Activated CD8-positive, alpha-beta T cell treated with anti-CD3 and anti-CD28 coated beads for 36 hours (primary cell): ENCODE data around the gene IQCE. TPM values are rescaled to one million over a fixed set of nuclear protein-coding genes. Genes with fewer than 3 reads are reported as not detected.

Experiments used
- ATAC-seq: fragments of 200-7000 bp; cut with Tn5 transposase; one replicate; pipeline ENCODE4 v1.10.0; 2021; ENCODE audit warnings: mild to moderate bottlenecking, moderate library complexity
- CTCF ChIA-PET: fragments of 350-600 bp; sonication (Branson Sonifier 250); formaldehyde crosslinking; loops from one replicate; lab custom pipeline; 2021; ENCODE audit warnings: antibody characterized with exemption; lab: Charles Lee
- POLR2A ChIA-PET: fragments of 350-600 bp; sonication (Branson Sonifier 250); formaldehyde crosslinking; loops from one replicate; lab custom pipeline; 2021; ENCODE audit warnings: antibody characterized with exemption; lab: Charles Lee
- DNase-seq: peaks from one replicate; pipeline ENCODE4 v3.0.0-alpha.2; 2020
- H3K27ac Mint-ChIP-seq: one replicate; pipeline ENCODE4 v1.8.0; 2021; ENCODE audit warnings: mild to moderate bottlenecking, mixed read lengths
- H3K27me3 Mint-ChIP-seq: one replicate; pipeline ENCODE4 v1.8.0; 2021; ENCODE audit warnings: mixed read lengths
- H3K36me3 Mint-ChIP-seq: one replicate; pipeline ENCODE4 v1.8.0; 2021; ENCODE audit warnings: low read depth, mixed read lengths
- H3K4me1 Mint-ChIP-seq: one replicate; pipeline ENCODE4 v1.8.0; 2021; ENCODE audit warnings: low read depth, mixed read lengths
- H3K4me3 Mint-ChIP-seq: one replicate; pipeline ENCODE4 v1.8.0; 2021; ENCODE audit warnings: mild to moderate bottlenecking, moderate library complexity, mixed read lengths
- H3K9me3 Mint-ChIP-seq: one replicate; pipeline ENCODE4 v1.8.0; 2021; ENCODE audit warnings: mixed read lengths
- intact Hi-C: fragments of 100-400 bp; cut with micrococcal nuclease; formaldehyde crosslinking; loops from one replicate; pipeline ENCODE4 v1.10.0; 2022
- total RNA-seq, 2 experiments: library from RNA; stranded (reverse); gene quantifications; one replicate each; pipeline ENCODE4 v1.2.3, GENCODE V29; 2021
- TF ChIP-seq, protein P1 (sequence below): fragments of 200-600 bp; IDR thresholded peaks from one replicate; pipeline ENCODE4 v1.8.0; 2022; ENCODE audit warnings: antibody characterized with exemption, mild to moderate bottlenecking

Gene IQCE
- total RNA-seq, 2 experiments from 2014 or later, result 4.0 to 4.3 TPM

DNA sequence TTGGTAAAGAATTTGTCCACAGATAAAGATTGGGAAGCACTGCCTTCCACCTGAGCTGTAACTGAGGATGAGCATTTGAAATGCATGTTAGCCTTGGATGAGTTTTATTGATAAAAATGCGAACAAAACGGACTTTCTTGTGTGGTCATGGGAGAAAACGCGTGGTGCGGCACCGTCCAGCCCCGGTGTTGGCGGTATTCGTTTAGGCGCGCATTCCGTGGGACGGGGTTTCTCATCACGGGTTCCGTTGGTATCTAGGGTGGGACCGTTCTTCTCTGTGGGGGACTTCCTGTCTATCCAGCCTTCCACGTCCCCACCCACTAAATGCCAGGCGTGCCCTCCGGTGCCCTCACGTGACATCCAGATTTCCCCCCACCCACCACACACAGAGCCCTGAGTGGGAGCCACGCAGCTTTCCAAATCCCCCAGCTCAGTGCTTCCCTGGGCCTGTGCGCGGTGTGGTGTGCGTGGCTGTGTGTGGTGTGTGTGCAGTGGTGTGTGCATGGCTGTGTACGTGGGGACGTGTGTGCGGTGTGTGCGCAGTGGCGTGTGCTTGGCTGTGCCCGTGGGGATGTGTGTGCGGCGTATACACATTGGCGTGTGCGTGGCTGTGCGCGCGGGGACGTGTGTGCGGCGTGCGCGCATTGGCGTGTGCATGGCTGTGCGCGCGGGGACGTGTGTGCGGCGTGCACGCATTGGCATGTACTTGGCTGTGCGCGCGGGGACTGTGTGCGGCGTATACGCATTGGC lies 18.1 kb downstream of the IQCE start:
- intact Hi-C loops, result no loop called here
- H3K36me3 Mint-ChIP-seq, result no peaks in the 10 kb centered on the region
- ChIA-PET CTCF (no interaction called here), POLR2A (no interaction called here)
- peaks cover 4% of the 10 kb centered on the region for H3K4me1 Mint-ChIP-seq
- no peaks in the 10 kb centered on the region for H3K27me3 Mint-ChIP-seq
- H3K4me3 Mint-ChIP-seq, result no peak overlapping the region
- no peak for ATAC-seq
- DNase-seq, result no peak
- TF ChIP-seq, protein P1, sequence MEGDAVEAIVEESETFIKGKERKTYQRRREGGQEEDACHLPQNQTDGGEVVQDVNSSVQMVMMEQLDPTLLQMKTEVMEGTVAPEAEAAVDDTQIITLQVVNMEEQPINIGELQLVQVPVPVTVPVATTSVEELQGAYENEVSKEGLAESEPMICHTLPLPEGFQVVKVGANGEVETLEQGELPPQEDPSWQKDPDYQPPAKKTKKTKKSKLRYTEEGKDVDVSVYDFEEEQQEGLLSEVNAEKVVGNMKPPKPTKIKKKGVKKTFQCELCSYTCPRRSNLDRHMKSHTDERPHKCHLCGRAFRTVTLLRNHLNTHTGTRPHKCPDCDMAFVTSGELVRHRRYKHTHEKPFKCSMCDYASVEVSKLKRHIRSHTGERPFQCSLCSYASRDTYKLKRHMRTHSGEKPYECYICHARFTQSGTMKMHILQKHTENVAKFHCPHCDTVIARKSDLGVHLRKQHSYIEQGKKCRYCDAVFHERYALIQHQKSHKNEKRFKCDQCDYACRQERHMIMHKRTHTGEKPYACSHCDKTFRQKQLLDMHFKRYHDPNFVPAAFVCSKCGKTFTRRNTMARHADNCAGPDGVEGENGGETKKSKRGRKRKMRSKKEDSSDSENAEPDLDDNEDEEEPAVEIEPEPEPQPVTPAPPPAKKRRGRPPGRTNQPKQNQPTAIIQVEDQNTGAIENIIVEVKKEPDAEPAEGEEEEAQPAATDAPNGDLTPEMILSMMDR, result no peak
- H3K27ac Mint-ChIP-seq, result no peak overlapping the region
- H3K9me3 Mint-ChIP-seq, result no peaks in the 10 kb centered on the region

DNA sequence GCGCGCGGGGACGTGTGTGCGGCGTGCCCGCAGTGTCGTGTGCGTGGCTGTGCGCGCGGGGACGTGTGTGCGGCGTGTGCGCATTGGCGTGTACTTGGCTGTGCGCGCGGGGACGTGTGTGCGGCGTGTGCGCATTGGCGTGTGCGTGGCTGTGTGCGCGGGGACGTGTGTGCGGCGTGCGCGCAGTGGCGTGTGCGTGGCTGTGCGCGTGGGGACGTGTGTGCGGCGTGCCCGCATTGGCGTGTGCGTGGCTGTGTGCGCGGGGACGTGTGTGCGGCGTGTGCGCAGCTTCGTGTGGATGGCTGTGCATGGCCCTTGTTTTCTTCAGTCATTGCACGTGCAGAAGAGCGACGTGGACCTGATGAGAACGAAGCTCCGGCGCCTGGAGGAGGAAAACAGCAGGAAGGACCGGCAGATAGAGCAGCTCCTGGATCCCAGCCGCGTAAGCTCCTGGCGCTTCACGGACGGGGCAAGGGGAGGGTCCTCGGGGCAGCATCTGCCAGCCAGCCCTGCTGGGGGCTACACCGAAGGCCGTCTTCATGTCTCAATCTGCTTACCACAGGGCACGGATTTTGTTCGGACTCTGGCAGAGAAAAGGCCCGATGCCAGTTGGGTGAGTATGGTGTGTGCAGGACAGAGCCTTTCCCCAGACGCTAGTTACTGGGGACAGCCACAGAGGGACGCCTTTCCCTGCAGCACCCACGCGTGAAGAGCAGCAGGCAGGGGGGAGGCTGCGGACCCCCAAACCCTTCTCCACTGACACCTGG lies 19.3 kb downstream of the IQCE start:
- no peaks in the 10 kb centered on the region for H3K4me1 Mint-ChIP-seq
- DNase-seq (no peak), ATAC-seq (no peak)
- ChIA-PET CTCF (no interaction called here), POLR2A (no interaction called here)
- H3K36me3 Mint-ChIP-seq, result no peaks in the 10 kb centered on the region
- H3K27me3 Mint-ChIP-seq, result no peaks in the 10 kb centered on the region
- no peak overlapping the region for H3K27ac Mint-ChIP-seq
- no peaks in the 10 kb centered on the region for H3K9me3 Mint-ChIP-seq
- TF ChIP-seq, protein P1, result no peak
- no peak overlapping the region for H3K4me3 Mint-ChIP-seq
- intact Hi-C loops, result no loop called here

DNA sequence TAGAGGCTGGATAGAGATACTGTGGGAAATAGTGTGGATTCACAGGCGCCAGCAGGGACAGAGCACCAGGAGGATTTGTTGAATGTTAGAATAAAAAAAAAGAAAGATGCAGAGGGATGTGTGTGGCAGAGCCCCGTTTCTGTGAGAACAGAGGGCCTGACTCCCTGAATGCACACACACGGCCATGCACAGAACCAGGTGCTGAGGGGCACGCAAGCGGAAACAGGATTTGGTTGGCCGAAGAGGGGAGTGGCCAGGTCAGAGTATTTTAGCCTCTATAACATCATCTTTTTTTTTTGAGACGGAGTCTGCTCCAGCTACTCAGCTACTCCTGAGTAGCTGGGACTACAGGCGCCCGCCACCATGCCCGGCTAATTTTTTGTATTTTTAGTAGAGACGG lies 21.9 kb downstream of the IQCE start:
- no peak for DNase-seq
- POLR2A ChIA-PET, result no interaction called here
- TF ChIP-seq, protein P1, result no peak
- Mint-ChIP-seq H3K4me1 (no peaks in the 10 kb centered on the region), H3K27ac (no peak overlapping the region), H3K36me3 (no peaks in the 10 kb centered on the region), H3K9me3 (no peaks in the 10 kb centered on the region), H3K27me3 (no peaks in the 10 kb centered on the region), H3K4me3 (no peak overlapping the region)
- ATAC-seq, result no peak
- CTCF ChIA-PET, result no interaction called here
- intact Hi-C loops, result no loop called here

DNA sequence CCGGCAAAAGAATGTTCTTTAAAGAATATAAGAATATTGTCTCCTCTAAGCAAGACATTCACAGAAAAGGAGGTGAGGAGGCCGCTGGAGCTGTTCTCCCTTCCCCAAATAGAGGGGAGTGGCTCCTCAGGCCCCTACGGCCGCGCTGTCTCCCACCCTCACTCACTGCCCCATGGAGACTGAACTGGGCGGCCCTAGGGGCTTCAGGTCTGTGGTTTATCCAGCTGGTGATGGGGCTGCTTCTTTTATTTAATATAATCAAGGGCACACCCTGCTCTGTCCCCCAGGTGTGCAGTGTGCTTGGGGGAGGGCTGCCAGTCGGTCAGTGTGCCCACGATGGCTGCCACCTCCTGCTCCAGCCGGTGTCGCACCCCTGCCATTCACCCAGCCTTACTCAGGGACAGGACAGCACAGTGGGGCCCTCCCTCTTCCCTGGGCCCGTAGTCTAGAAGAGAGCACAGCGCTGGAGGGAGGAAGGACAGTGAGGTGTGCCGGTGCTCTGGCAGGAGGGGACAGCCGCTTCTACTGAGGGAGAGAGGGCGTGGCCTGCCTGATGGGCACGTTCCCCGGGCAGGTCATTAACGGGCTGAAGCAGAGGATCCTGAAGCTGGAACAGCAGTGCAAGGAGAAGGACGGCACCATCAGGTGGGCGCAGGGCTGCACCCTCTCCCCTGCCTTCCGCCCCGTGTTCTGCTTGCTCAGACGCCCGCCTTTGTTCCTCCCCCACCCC lies 23.4 kb downstream of the IQCE start:
- H3K4me3 Mint-ChIP-seq, result no peak overlapping the region
- intact Hi-C loops, result no loop called here
- no peak for ATAC-seq
- TF ChIP-seq, protein P1, result no peak
- no peaks in the 10 kb centered on the region for H3K4me1 Mint-ChIP-seq
- no peak for DNase-seq
- no peaks in the 10 kb centered on the region for H3K36me3 Mint-ChIP-seq
- ChIA-PET CTCF (no interaction called here), POLR2A (no interaction called here)
- no peaks in the 10 kb centered on the region for H3K27me3 Mint-ChIP-seq
- H3K9me3 Mint-ChIP-seq, result no peaks in the 10 kb centered on the region
- H3K27ac Mint-ChIP-seq, result no peak overlapping the region
